Stimulated activated CD4-positive, alpha-beta T cell treated with anti-CD3 and anti-CD28 coated beads, Interleukin-15, amount 100 ng/mL, for 24 hours (primary cell): ENCODE measurements around the gene B4GALT6.
"Not testable (repeated sequence)": the region's sequence is repeated elsewhere in the genome, so short reads cannot be mapped to it uniquely, and the experiment has no call there.

Experiments used
- DNase-seq: peaks from one replicate; pipeline ENCODE4 v3.0.0-alpha.2; 2020

The B4GALT6 gene, protein sequence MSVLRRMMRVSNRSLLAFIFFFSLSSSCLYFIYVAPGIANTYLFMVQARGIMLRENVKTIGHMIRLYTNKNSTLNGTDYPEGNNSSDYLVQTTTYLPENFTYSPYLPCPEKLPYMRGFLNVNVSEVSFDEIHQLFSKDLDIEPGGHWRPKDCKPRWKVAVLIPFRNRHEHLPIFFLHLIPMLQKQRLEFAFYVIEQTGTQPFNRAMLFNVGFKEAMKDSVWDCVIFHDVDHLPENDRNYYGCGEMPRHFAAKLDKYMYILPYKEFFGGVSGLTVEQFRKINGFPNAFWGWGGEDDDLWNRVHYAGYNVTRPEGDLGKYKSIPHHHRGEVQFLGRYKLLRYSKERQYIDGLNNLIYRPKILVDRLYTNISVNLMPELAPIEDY

DNA sequence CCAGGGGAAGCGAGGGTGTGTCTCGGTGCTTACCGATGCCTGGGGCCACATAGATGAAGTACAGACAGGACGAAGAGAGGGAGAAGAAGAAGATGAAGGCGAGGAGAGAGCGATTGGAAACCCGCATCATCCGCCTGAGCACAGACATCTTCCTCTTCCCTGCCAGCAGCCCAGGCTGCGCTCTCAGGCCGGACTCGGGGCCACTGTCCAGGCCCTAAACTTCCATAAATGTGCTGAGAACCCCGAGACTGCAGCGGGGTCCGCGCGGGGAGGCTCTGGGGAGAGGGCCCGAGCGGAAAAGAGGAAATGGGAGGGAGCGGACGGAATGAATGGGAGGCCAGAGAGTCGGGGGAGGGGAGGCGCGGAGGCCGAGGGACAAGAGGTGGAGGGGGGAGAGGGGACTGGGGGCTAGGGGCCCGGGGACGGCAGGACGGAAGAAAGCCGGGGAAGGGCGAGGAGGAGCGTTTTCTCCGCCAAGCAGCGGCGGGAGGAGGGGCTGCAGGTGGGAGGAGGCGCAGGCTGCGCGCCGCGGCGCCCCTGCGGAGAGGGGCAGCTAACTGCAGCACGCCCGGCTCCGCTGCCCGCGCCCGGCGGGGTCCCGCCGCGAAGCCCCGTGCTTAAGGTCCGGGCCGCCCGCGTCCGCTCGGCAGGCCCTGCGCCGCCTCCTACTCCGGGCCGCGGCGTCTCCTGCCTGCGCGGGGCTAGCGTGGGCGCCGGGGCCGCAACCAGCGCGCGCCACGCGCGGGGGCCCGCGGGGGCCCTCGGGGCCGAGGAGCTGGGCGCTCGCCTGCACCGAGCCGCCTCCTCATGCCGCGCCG lies at the start of gene B4GALT6:
Gene B4GALT6 (minus strand): TSS at position 303 of the 818 bp plus-strand sequence. CDS start 155 bp downstream, at position 148.
- DNase-seq: peak; percentile 49

DNA sequence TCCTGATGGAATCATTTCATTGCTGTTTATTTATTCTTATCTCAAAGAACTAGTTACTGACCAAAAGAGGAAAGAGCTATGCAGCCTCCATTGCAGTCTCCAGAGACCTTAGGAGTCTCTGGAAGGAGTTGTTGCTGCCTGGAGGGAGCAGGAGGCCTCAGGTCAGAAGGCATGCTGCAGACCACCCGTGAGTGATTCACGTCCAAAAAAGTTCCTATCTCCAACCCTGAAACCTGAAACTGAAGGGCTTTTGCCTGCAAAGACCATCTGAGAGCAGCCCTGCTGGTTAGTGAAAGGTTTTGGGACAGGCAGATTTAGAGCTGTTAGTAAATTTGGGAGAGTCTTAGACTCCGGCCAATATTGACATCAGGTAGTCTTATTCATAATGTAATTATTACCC lies 47.2 kb upstream of the B4GALT6 start:
- no peak for DNase-seq

- not testable (repeated sequence) for DNase-seq
Observed at GRCh38 chr18:31729196-31729595, 44.8 kb upstream of the B4GALT6 start.

- peak; percentile 12 for DNase-seq
Observed at GRCh38 chr18:31723990-31724711, 39.8 kb upstream of the B4GALT6 start.

DNA sequence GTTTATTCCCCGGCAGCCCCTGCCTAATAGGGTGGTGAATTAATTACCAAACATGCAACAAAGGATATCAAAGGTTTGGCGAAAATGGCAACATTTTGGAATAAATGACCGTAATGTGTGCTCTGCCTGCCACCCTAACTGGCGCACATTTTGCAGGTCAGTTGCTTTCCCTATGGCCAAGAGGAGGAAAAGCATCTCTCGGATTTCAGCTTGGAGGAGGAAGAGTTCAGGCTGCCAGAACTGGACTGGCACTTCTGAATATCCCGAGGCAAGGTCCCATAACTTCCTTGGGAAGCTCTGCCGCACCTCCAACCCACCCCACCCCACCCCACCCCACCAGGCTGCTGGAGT lies 39.2 kb upstream of the B4GALT6 start:
- DNase-seq: no peak

DNA sequence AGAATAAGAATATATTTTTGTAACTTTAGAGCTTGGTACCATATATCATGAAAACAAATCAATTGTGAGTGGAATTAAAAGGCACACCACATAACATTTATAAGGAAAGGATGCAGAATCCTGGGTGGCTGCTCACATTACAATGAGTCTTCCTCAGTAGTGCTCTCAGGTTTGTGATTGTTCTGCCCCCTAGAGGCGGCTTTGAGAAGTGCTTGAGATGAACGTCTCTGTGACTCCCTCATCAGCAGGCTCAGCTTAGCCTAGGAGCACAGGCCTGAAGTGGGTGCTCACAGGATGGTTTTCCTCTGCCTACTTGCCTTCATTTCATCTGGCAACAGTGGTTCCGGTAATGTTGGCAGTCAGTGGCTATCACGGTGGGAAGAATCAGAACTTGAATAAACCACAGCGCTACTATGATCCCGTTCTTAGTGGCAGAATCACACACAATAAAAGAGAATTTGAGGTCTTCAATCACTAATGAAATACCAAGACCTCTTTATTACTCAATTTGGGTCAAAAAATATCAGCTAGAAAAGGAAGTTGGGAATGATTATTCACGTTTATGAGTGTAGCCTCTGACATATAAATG lies 38.1 kb upstream of the B4GALT6 start:
- DNase-seq: peak; percentile 84

DNA sequence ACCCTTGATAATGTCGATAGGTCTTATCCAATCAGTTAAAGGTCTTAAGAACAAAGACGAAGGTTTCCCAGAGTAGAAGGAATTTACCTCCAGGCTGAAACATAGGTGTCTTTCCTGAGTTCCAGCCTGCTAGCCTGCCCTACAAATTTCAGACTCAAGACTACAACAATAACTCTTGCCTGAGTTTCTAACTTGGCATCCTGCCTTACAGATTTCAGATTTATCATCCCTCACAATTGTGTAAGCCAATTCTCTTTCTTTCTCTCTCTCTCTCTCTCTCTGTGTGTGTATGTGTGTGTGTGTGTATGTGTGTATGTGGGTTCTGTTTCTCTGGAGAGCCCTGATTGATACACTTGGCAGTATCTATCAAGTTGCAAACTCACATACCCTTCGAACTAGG lies 37.2 kb upstream of the B4GALT6 start:
- no peak for DNase-seq

DNA sequence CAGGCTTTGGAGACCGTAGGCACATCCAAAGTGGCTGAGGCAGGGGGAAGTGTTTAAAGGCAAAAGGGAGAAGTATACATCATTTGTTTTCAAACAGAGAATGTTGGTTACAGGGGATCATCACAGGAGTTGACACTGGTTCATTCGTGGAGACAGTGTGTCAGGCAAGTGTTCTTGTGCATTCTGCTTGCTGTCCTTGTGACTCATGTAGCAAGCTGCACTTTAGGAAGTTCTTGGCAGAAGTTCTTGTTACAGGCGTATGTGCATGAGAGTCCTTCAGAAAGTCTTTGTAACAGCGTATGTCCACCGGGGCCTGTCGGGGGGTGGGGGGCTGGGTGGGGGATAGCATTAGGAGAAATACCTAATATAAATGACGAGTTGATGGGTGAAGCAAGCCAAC lies 36.5 kb upstream of the B4GALT6 start:
- no peak for DNase-seq

GRCh38 chr18:31719363-31720006 lies 35.1 kb upstream of the B4GALT6 start:
- DNase-seq: no peak

DNA sequence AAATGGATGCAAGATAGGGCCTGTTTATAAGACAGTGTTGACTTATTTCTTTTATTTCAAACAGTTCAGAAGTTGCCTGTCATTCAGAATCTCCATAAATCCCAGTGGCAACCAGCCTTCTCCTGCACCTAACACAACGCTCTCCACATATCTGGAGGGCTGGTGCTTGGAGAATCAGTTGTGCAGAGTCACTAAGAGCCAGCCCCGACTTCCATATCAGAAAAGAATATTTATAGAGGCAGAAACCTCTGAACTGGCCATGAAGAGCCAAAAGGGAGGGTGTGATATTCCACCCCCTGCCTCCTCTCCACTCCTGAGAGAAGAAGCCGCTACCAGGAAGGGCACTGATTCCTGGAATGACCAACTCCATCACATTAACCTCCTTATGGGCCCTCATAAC lies 34.0 kb upstream of the B4GALT6 start:
- DNase-seq: no peak

- no peak for DNase-seq
Observed at GRCh38 chr18:31716362-31716761, 32.0 kb upstream of the B4GALT6 start.

DNA sequence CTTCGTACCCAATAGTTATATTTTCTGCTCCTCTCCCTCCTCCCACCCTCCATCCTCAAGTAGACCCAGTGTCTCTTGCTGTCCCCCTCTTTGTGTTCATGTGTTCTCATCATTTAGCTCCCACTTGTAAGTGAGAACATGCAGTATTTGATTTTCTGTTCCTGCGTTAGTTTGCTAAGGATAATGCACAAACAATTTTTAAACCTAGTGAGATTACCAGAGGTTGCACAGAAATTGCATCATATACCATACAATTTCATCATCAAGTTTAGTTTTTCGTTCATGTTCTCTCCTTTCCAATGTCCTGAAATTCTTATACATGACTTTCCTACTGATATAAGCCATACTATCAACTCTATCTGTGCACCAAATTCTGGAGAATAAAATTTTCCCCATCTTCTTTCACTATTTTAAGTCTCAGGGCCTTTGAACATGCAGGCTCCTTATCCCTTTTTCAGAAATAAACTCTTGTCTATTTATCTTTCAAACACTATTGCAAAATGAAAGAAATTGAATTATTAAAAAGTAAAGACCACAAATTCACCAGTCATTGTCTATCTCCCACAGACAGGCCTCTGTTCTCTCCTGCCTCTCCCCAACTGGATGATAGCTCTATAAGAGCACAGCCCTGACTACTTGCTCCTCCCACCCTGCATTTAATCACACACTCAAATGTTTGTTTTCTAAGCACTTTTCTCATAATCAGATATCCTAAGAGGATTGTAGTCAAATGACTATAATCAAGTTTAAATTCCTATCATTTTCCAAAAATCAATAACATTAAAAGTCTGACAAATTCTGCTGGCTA lies 27.2 kb upstream of the B4GALT6 start:
- DNase-seq: no peak

- no peak for DNase-seq
Observed at GRCh38 chr18:31710826-31711225, 26.4 kb upstream of the B4GALT6 start.

DNA sequence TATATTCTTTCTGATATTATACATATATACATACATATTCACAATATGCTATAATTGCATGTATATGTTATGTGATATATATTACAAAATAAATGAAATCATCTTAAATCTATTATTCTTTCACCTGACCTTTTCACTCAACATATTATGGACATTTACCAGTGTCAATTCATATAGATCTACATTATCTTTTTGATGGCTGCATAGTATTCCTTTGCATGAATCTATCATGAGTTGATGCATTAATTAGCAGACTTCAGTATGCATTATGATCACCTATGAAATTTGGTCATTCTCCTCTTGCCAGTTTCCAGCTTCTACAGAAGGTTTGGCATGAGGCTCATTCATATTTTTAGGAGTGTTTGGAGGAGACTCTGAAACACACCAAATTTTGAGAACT lies 23.4 kb upstream of the B4GALT6 start:
- no peak for DNase-seq

GRCh38 chr18:31702449-31702848 lies 18.1 kb upstream of the B4GALT6 start:
- DNase-seq: no peak

DNA sequence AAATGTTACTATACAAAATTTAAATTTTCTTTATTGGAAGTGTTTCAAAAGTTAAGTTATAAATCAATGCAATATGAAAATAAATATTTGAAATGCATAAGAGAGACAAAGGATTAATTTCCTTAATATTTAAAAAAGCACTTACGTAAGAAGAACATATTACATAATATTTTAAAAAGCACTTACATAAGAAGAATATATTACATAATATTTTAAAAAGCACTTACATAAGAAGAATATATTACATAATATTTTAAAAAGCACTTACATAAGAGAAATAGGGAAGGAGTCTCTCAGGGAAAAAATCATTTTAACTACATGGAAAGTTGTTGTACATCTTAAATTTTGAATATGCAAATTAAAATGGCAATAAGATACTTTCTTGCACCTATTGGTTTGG lies 17.4 kb upstream of the B4GALT6 start:
- DNase-seq: no peak

DNA sequence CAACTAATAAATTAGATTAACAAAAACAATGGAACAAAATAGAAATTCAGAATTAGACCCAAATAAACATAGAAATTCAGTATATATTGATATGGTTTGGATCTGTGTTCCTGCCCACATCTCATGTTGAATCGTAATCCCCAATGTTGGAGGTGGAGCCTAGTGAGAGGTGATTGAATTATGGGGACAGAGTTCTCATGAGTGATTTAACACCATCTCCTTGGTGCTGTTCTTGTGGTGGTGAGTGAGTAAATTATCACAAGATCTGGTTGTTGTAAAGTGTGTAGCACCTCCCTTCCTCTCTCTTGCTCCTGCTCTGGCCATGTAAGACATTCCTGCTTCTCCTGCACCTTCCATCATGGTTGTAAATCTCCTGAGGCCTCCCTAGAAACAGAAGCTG lies 16.6 kb upstream of the B4GALT6 start:
- DNase-seq: no peak

DNA sequence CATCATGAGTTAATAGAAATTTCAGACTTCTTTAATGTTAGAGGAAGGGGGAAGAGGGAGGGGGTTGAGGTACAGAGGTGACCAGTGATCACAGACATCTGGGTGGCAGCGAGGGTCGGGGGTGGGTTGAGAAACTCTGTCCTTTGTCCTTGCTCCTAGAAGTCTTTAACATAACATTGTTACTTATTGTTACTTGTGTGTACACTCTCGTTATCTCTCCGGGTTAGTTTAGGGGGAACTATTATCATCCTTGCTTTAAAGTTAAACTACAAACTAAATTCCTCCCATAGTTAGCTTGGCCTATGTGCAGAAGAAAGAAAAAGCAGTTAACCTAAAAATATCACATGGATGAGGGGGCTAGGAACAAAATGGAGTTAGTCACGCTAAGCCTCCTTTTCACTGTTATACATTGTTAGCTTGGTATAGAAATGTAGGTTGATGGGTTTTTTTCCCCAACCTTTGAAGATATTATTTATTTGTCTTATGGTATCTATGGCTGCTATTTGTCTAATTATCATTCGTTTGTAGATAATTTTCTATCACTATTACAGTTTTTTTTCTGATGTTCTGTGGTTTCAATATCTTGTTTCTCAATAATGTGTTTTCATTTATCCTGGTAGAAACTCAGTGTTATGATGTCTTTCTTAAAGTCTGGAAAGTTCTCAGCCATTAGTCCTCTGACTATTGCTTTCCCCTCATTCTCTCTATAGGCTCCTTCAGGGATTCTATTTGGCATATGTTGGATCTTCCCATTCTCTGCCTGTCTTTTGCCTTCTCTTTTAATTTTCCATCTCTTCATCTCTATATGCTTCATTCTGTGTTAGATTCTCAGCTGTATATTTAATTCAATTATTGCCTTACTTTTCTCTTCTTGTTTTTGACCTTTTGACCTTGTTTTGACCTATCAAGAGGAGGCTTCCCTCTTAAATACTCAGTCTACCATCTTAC lies 13.2 kb upstream of the B4GALT6 start:
- no peak for DNase-seq

DNA sequence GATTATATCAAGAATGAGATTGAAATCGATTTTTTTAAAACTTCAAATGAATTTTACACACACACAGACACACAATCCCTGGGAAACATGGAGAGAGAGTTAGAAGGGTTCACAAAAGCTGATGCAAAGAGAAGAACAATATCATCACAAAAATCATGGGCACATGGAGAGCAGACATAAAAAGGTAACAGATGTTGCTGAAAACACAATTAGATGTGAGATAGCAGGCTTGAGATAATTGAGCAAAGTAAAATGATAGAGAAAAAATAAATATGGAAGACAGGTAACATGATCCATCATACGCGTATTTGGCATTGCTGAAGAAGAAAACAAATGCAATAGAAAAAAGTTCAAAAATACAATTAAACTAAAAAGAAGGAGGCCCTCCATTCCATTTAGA lies 11.6 kb upstream of the B4GALT6 start:
- DNase-seq: no peak

- DNase-seq: no peak
Observed at GRCh38 chr18:31694297-31694696, 9.9 kb upstream of the B4GALT6 start.

- DNase-seq: no peak
Observed at GRCh38 chr18:31688606-31689005, 4.2 kb upstream of the B4GALT6 start.
